Neural progenitor cell (in vitro differentiated cells): ENCODE data around the gene MCRIP1.

Source experiments
- CTCF ChIP-seq: fragments of 200-600 bp; sonication (generic); IDR thresholded peaks from 2 replicates; pipeline ENCODE4 v1.5.1; 2017; ENCODE audit warnings: antibody characterized with exemption, mild to moderate bottlenecking
- EZH2 ChIP-seq: fragments of 200-600 bp; sonication (generic); IDR thresholded peaks from 2 replicates; pipeline ENCODE4 v1.6.1; 2017; ENCODE audit warnings: antibody characterized with exemption, mild to moderate bottlenecking, moderate library complexity

DNA sequence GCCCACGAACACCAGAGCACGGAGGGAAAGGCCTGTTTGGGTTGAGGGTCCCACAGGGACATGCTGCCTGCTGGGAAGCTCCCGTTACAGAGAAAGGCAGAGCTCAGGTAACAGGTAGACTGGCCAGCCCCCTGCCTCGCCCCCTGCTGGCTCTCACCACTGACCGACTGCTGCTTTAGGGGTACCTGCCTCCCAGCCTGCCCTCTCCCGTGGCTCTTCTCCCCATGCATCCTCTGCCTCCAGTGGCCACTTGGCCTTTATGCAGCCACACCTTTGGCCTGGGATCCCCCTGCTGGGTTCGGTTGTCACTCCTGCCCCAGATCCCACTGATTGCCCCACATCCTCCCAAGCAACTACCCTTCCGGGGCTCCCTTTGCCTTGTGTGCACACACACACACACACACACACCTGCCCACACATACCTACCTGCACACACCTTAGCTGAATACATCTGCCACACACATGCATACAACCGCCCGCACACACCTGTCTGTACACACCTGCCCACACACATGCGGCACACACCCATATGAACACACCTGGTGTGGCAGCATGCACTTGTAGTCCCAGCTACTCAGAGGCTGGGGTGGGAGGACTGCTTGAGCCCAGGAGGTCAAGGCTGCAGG is 7.1 kb downstream of the MCRIP1 start:
- TF ChIP-seq CTCF (no peak), EZH2 (no peak)
